Cardiac atrium fibroblast (primary cell): ENCODE measurements around the gene EFNB2. TPM values are rescaled to one million over a fixed set of nuclear protein-coding genes. Genes with fewer than 3 reads are reported as not detected.

Experiments
- total RNA-seq: library from RNA; depleted of rRNA; stranded (reverse); fragments of >200 nt; gene quantifications from 2 replicates; pipeline ENCODE4 v1.2.3, GENCODE V29; 2015

Gene EFNB2, protein sequence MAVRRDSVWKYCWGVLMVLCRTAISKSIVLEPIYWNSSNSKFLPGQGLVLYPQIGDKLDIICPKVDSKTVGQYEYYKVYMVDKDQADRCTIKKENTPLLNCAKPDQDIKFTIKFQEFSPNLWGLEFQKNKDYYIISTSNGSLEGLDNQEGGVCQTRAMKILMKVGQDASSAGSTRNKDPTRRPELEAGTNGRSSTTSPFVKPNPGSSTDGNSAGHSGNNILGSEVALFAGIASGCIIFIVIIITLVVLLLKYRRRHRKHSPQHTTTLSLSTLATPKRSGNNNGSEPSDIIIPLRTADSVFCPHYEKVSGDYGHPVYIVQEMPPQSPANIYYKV
- 2.2 and 4.7 TPM in 2 replicates for total RNA-seq

DNA sequence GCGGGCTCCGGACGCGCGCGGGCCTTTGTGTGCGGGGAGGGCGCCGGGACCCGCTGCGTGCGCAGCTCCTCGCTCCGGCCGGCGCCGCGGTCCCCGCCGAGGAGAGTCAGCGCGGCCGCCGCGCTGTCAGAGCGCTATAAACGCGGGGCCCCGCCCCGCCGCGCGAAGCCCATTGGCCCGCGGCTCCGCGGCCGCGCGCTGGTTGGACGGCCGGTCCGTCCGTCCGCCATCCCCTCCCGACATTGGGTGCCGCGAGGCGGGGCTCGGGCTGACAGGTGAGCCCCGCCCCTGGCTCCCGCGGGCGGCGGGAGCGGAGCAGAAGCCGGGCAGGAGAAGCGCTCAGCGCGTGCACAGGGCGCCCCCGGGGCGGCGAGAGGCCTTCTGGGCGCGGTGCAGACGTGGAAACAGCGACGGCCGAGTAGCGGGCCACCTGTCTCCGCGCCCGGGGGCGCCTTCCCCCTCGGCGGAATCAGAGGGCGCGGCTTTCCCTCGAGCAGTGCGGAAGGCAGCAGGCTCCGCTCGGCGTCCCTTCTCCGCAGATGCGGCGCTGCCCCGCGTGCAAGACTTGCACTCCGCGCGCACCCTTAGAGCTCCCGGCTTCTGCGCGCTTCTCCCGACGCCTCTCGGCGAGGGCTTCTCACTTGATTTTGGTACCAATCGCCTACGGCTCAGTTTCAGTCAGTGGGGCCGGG, at the start of gene EFNB2:
EFNB2 (minus strand) TSS at position 111 of the 692 bp plus-strand sequence. CDS start 698 bp downstream, outside the sequence.

DNA sequence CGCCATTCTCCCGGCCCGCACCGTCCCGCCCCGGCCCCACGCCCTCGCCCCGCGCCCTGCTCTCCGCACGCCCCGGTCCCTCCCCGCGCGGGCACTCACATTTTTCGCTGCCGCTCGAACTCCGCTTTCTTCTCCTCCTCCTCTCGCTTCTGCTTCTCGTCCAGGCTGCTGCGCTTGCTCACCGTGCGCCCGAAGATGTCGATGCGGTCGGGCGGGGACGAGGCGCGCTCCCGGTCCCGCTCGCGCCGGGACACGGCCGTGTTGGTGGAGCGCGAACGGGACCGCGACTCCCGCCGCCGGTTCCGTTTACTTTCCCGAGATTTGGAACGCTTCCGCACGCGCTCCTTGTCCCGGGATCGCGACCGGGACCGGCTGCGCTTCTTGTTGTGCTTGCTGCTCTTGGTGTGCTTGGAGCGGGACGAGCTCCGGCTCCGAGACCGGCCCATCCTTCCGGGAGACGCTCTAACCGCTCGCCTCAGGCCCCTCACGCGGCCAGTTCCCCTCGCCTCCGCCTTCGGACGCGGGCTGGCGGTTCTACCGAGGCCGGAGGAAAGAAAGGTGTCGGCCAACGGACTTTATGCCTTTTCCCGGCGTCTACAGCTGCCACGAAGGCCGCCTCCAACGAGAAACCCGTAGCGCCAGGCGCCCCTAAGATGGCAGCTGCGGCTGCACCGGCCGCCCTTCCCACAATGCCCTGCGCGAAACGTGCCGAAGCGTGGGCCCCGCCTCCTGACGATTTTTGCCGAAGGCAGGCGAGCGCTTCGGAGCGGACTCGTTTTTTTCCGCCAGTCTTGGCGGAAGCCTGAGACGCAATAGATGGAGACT, 32.2 kb upstream of the EFNB2 start, which contains the start of gene ARGLU1:
ARGLU1 (minus strand) TSS at position 664 of the 825 bp plus-strand sequence; CDS start at position 446, 218 bp downstream.

Other genes starting within 250 kb of the EFNB2 start
- gene ARGLU1, start 32.5 kb upstream of the EFNB2 start, total RNA-seq = 17.8 and 28.9 TPM in 2 replicates